Fibroblast of skin of scalp (primary cell): ENCODE measurements around the gene AP3D1.
"Not testable (repeated sequence)": the region's sequence is repeated elsewhere in the genome, so short reads cannot be mapped to it uniquely, and the experiment has no call there.

ENCODE experiments used
- DNase-seq: peaks from one replicate; pipeline ENCODE4 v3.0.0-alpha.2; 2013

AP3D1 gene

GRCh38 chr19:2109046-2109864, 42.1 kb downstream of the AP3D1 start:
- no peak for DNase-seq

- DNase-seq: no peak
These were observed 42.9 kb downstream of the AP3D1 start for GRCh38 chr19:2108251-2109016.

DNA sequence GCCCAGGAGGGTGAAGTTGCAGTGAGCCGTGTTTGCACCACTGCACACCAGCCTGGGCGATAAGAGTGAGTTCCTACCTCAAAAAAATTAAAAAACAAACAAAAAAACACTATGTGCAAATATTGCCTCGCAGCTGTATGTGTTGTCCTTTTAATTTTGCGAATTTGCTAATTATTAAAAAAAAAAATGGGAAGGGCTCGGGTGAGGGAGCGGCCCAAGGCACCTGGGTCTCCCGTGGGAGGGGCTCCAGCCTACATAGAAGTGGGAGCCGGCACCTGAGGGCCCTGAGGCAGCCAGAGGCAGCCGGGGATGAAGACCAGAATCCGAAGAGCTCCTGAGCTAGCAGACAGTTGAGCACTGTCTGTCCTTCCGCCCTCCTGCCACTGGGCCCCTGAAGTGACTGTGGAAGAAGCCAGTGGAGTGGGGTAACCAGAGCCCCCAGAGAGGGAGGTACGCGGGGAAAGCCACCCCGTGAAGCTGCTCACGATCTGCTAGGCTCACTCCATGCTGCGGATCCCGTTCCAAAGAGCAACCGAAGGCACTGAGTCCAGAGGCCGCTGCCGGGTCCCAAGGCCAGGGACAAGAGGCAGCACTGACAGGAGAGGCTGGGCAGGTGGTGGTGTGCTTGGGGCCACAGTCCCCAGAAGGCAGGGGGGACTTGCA, 48.2 kb downstream of the AP3D1 start:
- DNase-seq: no peak

- DNase-seq: no peak
These were observed 49.7 kb downstream of the AP3D1 start for GRCh38 chr19:2101417-2102335.

- no peak for DNase-seq
These were observed 50.7 kb downstream of the AP3D1 start for GRCh38 chr19:2100719-2101061.

DNA sequence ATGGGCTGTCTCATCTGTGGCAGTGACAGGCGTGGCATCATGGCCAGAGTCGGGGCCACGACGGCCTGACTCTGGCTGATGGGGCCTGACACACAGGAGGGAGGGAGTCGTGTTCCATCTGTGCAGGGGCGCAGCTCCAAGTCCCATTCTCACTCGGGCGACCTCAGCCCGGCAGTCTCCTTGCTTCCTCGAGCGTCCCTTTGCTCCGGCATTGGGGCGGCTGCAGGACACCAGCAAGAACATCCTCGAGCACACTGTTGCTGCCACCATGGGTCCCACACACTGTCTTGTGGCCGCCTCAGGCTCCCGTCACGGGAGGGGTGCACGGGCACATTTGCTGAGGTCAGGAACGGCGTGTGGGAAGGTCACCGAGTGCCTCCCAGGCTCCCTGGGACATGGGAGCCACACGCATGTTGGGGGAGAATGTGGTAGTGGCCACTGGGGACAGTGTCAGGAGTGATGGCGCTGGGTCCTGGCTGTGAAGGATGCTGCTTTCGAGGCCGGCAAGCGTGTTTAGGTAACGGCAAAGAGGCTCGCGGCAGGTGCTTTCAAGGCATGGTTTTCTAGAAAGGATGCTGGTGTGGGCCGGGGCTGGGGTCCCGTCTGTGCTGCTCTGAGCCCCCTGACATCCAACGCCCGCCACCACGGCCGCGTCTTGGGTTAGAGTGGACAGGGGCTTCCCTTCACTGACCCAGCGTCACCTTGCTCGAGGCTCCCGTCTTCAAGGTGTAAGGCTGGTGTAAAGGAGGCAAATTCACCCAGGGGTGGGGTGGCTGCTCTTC, 51.2 kb downstream of the AP3D1 start:
- DNase-seq: no peak

DNA sequence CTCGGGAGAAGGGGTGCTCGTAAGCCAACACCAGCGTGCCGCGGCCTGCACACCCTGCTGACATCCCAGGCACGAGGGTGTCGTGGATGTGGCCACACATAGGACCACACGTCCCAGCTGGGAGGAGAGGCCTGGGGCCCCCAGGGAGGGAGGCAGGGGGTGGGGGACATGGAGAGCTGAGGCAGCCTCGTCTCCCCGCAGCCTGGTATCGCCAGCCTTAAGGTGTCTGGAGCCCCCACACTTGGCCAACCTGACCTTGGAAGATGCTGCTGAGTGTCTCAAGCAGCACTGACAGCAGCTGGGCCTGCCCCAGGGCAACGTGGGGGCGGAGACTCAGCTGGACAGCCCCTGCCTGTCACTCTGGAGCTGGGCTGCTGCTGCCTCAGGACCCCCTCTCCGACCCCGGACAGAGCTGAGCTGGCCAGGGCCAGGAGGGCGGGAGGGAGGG, 52.3 kb downstream of the AP3D1 start:
- no peak for DNase-seq

GRCh38 chr19:2097886-2098327, 53.5 kb downstream of the AP3D1 start:
- no peak for DNase-seq

DNA sequence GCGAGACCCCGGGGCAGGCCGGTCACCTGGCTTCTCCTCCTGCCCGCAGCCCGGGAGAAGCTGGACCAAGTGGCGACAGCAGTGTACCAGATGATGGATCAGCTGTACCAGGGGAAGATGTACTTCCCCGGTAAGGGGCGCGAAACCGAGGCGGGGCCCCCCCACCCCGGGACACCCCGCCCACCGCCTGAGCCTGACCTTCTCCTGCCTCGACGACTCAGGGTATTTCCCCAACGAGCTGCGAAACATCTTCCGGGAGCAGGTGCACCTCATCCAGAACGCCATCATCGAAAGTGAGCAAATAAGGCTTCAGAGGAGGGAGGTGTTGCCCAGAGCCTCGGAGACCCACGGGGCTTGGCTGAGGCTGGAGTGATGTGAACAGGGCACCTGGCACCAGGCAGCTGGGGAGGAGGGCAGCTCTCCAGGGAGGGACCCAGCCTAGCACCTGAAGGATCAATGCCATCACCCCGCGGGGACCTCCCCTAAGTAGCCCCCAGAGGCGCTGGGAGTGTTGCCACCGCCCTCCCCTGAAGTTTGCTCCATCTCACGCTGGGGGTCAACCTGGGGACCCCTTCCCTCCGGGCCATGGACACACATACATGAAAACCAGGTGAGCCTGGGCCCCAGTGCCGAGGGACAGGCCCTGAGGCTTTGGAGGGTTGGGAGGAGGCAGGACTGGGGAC, 54.0 kb downstream of the AP3D1 start:
- no peak for DNase-seq

DNA sequence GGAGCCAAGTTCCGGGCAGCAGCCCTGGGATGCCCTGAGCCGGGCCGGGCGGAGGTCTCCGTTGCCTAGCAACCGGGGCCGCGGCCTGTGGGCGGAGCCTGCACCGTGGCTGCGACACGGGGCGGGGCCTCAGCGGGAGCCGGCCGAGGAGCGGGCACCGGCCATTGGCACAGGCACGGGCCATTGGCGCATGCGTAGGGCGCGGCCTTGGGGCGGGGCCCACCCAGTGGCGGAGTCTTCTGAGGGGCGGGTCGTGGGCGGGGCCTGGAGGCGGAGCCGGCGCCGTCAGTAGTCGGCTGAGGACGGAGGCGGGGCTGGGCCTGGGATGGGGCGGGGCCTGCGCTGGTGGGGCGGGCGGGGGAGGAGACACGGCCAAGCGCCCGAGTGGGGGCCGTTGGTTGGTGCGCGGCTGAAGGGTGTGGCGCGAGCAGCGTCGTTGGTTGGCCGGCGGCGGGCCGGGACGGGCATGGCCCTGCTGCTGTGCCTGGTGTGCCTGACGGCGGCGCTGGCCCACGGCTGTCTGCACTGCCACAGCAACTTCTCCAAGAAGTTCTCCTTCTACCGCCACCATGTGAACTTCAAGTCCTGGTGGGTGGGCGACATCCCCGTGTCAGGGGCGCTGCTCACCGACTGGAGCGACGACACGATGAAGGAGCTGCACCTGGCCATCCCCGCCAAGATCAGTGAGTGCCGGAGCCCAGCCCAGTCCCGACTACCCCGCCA, 54.7 kb downstream of the AP3D1 start, which contains the start of gene IZUMO4:
TSS of gene IZUMO4 (plus strand) at position 436 of the 723 bp plus-strand sequence. CDS start at position 467, 31 bp downstream.
- peak; percentile 97 for DNase-seq

- peak; percentile 96 for DNase-seq
These were observed 55.3 kb downstream of the AP3D1 start, which contains the start of gene MOB3A for GRCh38 chr19:2096034-2096479. Gene MOB3A, minus strand, starts transcription at chr19:2096326. Its CDS starts 17,766 bp downstream, at chr19:2078560.

DNA sequence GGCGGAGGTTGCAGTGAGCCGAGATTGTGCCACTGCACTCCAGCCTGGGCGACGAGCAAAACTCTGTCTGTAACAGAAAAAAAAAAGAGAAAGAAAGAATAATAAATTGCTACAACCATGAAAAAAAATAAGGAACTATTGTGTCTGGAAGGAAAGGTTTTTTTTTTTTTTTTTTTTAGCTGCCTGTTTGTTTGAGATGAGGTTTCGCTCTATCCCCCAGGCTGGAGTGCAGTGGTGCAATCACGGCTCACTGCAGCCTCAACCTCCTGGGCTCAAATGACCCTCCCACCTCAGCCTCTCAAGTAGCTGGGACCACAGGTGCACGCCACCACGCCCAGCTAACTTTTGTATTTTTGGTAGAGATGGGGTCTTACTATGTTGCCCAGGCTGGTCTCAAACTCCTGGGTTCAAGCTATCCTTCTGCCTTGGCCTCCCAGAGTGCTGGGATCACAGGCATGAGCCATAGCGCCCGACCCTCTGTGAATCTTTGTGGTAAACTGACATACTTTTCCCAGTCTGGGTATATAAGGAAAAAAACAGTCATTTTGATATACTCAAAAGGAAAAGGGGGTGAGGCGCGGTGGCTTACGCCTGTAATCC, 59.3 kb downstream of the AP3D1 start:
- DNase-seq: not testable (repeated sequence)

- no peak for DNase-seq
These were observed 61.7 kb downstream of the AP3D1 start for GRCh38 chr19:2089727-2090053.

DNA sequence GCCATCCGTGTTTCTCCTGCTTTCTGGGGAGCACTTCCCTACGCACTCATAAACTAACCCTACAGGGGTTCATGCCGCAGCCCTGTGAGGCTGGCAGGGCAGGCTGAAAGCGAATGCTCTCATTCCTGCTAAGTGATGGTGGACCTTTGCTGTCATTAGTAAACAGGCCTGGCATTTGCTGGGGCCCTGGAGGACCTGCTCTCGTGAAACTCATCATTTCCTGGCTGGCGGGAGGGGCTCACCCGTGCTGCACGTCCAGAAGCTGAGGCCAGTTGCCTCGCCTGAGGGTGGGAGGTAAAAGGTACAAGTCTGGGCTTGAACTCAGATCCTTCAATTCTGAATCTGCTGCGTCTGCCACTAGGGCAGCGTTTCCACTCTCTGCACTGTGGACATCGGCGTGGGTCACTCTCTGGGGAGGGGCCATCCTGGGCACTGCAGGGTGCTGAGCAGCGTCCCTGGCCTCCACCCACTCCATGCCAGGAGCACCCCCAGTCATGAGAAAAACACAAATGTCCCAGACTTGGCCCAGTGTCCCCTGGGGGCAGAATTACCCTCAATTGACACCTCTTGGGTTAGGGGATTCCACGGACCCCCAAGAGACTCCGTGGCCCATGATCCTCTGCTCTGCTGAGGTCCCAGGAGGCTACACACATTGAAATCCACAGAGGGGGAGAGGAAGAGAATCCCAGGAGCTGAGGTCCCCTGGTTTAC, 62.2 kb downstream of the AP3D1 start:
- peak; percentile 18 for DNase-seq

GRCh38 chr19:2087621-2088100, 63.7 kb downstream of the AP3D1 start:
- DNase-seq: no peak

GRCh38 chr19:2086695-2087620, 64.4 kb downstream of the AP3D1 start:
- DNase-seq: not testable (repeated sequence)

GRCh38 chr19:2084993-2085720, 66.2 kb downstream of the AP3D1 start:
- no peak for DNase-seq
